GM23248 (cell line): ENCODE data around the gene TPP1. TPM values are rescaled to one million over a fixed set of nuclear protein-coding genes. Genes with fewer than 3 reads are reported as not detected.

Source experiments
- DNase-seq: peaks from one replicate; pipeline ENCODE4 v3.0.0-alpha.2; 2015
- H2AFZ ChIP-seq: fragments of 200-600 bp; sonication (generic); 2 replicates; pipeline ENCODE4 v1.6.1; 2016; ENCODE audit warnings: antibody characterized with exemption
- H3F3A ChIP-seq: fragments of 200-600 bp; sonication (generic); 2 replicates; pipeline ENCODE4 v1.6.1; 2016; ENCODE audit warnings: mild to moderate bottlenecking, antibody characterized with exemption, mixed run types; ENCODE audit not compliant: insufficient read depth
- H3K27ac ChIP-seq: fragments of 200-600 bp; sonication (generic); 2 replicates; pipeline ENCODE4 v1.5.1; 2016; ENCODE audit warnings: mild to moderate bottlenecking
- H3K27me3 ChIP-seq: fragments of 200-600 bp; sonication (generic); replicated peaks from 2 replicates; pipeline ENCODE4 v1.6.1; 2016; ENCODE audit warnings: mild to moderate bottlenecking; ENCODE audit not compliant: insufficient read depth
- H3K36me3 ChIP-seq: fragments of 200-600 bp; sonication (generic); 2 replicates; pipeline ENCODE4 v1.6.1; 2016; ENCODE audit warnings: low read depth, mild to moderate bottlenecking
- H3K4me1 ChIP-seq: fragments of 200-600 bp; sonication (generic); 2 replicates; pipeline ENCODE4 v1.6.1; 2016; ENCODE audit warnings: mild to moderate bottlenecking; ENCODE audit not compliant: insufficient read depth
- H3K4me2 ChIP-seq: fragments of 200-600 bp; sonication (generic); one replicate; pipeline ENCODE4 v1.6.1; 2016; ENCODE audit warnings: mild to moderate bottlenecking; ENCODE audit not compliant: unreplicated experiment
- H3K4me3 ChIP-seq: fragments of 200-600 bp; sonication (generic); 2 replicates; pipeline ENCODE4 v1.5.1; 2016; ENCODE audit warnings: mild to moderate bottlenecking
- H3K79me2 ChIP-seq: fragments of 200-600 bp; sonication (generic); 2 replicates; pipeline ENCODE4 v1.6.1; 2016; ENCODE audit warnings: mild to moderate bottlenecking; ENCODE audit not compliant: insufficient read depth
- H3K9ac ChIP-seq: fragments of 200-600 bp; sonication (generic); 2 replicates; pipeline ENCODE4 v1.6.1; 2016; ENCODE audit warnings: mild to moderate bottlenecking
- H3K9me2 ChIP-seq: fragments of 200-600 bp; sonication (generic); 2 replicates; pipeline ENCODE4 v1.6.1; 2016; ENCODE audit warnings: mixed run types, mild to moderate bottlenecking, moderate library complexity; ENCODE audit not compliant: insufficient read depth
- H3K9me3 ChIP-seq: fragments of 200-600 bp; sonication (generic); one replicate; pipeline ENCODE4 v1.6.1; 2017; ENCODE audit warnings: low read depth
- H4K20me1 ChIP-seq: fragments of 200-600 bp; sonication (generic); 2 replicates; pipeline ENCODE4 v1.6.0; 2016; ENCODE audit not compliant: insufficient read depth
- EZH2 ChIP-seq: fragments of 200-600 bp; sonication (generic); IDR thresholded peaks from 2 replicates; pipeline ENCODE4 v1.6.1; 2018; ENCODE audit warnings: antibody characterized with exemption, mild to moderate bottlenecking; ENCODE audit not compliant: insufficient read depth, poor library complexity, severe bottlenecking
- EZH2phosphoT487 ChIP-seq: fragments of 200-600 bp; sonication (generic); IDR thresholded peaks from 2 replicates; pipeline ENCODE4 v1.6.1; 2018; ENCODE audit warnings: antibody characterized with exemption, moderate library complexity, mild to moderate bottlenecking, low read depth; ENCODE audit not compliant: insufficient read depth
- WGBS, 2 experiments: methylation state at CpG; one replicate each; pipeline ENCODE4 v1.1.6; 2015 to 2017; ENCODE audit warnings: low lambda C conversion rate in 2 of 2, low coverage in 1 of 2; ENCODE audit errors: missing lambda C conversion rate in 2 of 2; 5-methylcytosine and 5-hydroxymethylcytosine counted together
- in situ Hi-C: fragments of 300-500 bp; cut with MboI; formaldehyde crosslinking; loops from 2 replicates; pipeline ENCODE4 v1.15.0; 2020
- polyA plus RNA-seq: library from polyadenylated mRNA; unstranded; fragments of >200 nt; fragmentation: Nextera tagmentation; extraction: Ambion mirVana; gene quantifications from 2 replicates; pipeline ENCODE4 v1.2.1, GENCODE V29; 2016
- total RNA-seq: library from RNA; depleted of rRNA; stranded (reverse); fragments of >200 nt; shearing (Covaris generic); gene quantifications from 2 replicates; pipeline ENCODE4 v1.2.3, GENCODE V29; 2014

Gene TPP1
- total and polyA plus RNA-seq, 2 experiments from 2014 or later: 37.6 to 66.3 TPM

DNA sequence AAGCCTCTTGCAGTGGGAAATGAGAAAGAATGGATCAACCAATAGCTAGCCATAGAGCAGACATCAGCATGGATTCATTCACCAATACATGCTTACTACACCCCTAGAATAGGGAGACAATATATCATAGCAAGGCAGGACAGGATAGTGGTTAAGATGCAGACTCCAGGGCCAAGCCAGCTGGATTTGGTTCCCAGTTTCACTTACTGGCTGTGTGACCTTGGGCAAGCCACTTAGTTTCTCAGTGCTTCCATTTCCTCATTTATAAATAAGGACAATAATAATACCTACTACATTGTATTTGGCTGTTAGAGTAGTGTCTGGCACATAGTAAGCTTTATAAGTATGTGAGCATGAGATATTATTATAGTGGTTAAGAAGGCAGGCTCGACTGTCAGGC, 29.3 kb upstream of the TPP1 start:
- Histone ChIP-seq H2AFZ (no peak overlapping the region), H3K9ac (no peak overlapping the region), H3K4me2 (no peak overlapping the region), H3K27ac (no peak overlapping the region), H3K9me2 (no peaks in the 10 kb centered on the region), H3K79me2 (no peaks in the 10 kb centered on the region), H3K36me3 (no peaks in the 10 kb centered on the region), H3K27me3 (no peaks in the 10 kb centered on the region), H4K20me1 (no peaks in the 10 kb centered on the region), H3F3A (peaks cover 23% of the 10 kb centered on the region), H3K9me3 (no peaks in the 10 kb centered on the region), H3K4me3 (no peak overlapping the region), H3K4me1 (peaks cover 23% of the 10 kb centered on the region)
- DNase-seq: no peak
- WGBS, 2 experiments: 17 to 18% methylated on average over 1 of the region's 1 CpG
- in situ Hi-C loops: no loop called here
- TF ChIP-seq EZH2: no peak

DNA sequence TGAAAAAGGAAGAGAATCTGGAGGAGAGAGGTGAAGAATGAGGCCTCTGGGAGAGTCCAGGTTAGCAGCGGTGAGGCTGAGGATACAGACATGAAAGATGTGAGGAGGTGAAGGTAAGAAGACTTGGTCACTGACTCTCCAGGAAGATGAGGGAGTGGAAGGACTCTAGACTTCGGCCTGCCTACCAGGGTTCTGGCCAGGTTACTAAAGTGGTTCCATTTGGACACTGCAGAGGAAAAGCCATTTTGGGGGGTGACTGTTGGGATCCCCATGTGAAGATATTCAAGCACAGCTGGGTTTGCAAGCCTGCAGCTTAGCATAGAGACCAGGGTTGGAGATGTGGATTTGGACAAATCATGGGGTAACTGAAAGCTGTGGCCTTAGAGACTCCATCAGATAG, 28.6 kb upstream of the TPP1 start:
- 0 out of 2 replicates have a peak overlapping the region, but pooled peaks have one; percentile 31 for H3K9ac ChIP-seq
- WGBS, 2 experiments: 92 to 100% methylated on average over 2 of the region's 2 CpGs
- in situ Hi-C loops: no loop called here

GRCh38 chr11:6646918-6647679, 27.9 kb upstream of the TPP1 start:
- peak; percentile 78 for DNase-seq
- H3F3A ChIP-seq: peaks cover 18% of the 10 kb centered on the region; the same call in 1 of the 2 replicates
- 16 to 19% methylated on average over 9 of the region's 9 CpGs for WGBS, 2 experiments
- H3K9me2 ChIP-seq: no peaks in the 10 kb centered on the region
- H3K4me2 ChIP-seq: peak overlapping the region; percentile 66
- H3K9ac ChIP-seq: peak overlapping the region; percentile 31
- H3K36me3 ChIP-seq: no peaks in the 10 kb centered on the region
- TF ChIP-seq EZH2phosphoT487 (no peak), EZH2 (no peak)
- H3K79me2 ChIP-seq: no peaks in the 10 kb centered on the region
- peak overlapping the region; percentile 50; the same call in 1 of the 2 replicates for H3K4me3 ChIP-seq
- H4K20me1 ChIP-seq: no peaks in the 10 kb centered on the region
- H3K27me3 ChIP-seq: no peaks in the 10 kb centered on the region
- H3K4me1 ChIP-seq: peaks cover 23% of the 10 kb centered on the region
- H2AFZ ChIP-seq: peak overlapping the region; percentile 76
- in situ Hi-C loops: no loop called here
- peak overlapping the region; percentile 39 for H3K27ac ChIP-seq
- H3K9me3 ChIP-seq: no peaks in the 10 kb centered on the region

More for the DNA sequence above, 28.6 kb upstream of the TPP1 start:
- Histone ChIP-seq H2AFZ (peak overlapping the region; percentile 76), H3K4me3 (no peak overlapping the region), H3K27ac (peak overlapping the region; percentile 39), H3K79me2 (no peaks in the 10 kb centered on the region), H4K20me1 (no peaks in the 10 kb centered on the region), H3F3A (peaks cover 18% of the 10 kb centered on the region; the same call in 1 of the 2 replicates), H3K9me3 (no peaks in the 10 kb centered on the region), H3K4me1 (peaks cover 23% of the 10 kb centered on the region), H3K9me2 (no peaks in the 10 kb centered on the region), H3K27me3 (no peaks in the 10 kb centered on the region), H3K4me2 (peak overlapping the region; percentile 66), H3K36me3 (no peaks in the 10 kb centered on the region)
- DNase-seq: no peak
- TF ChIP-seq EZH2: no peak
- no peak for TF ChIP-seq EZH2phosphoT487

DNA sequence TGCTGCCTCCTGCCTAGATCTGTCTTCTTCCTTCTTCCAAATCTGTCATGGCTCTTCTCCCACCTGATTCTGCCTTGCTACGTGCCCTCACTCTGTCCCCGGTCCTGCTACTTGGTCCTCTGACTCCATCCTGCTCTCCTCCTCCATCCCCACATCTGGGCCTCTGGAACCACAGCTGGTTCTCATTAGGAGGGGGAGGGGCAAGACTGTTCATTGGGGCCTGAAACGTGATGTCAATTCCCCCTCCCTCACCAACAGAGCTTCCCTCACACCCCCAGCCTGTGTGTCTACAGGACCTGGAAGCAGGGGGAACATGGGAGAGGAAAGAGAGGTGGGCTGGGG, 27.3 kb upstream of the TPP1 start:
- 5 to 7% methylated on average over 3 of the region's 3 CpGs for WGBS, 2 experiments
- Histone ChIP-seq H3K27me3 (no peaks in the 10 kb centered on the region), H3K27ac (peak overlapping the region; percentile 39)

More for the DNA sequence above, 27.3 kb upstream of the TPP1 start:
- TF ChIP-seq EZH2phosphoT487 (no peak), EZH2 (no peak)
- Histone ChIP-seq H3K4me2 (peak overlapping the region; percentile 66), H3K36me3 (no peaks in the 10 kb centered on the region), H2AFZ (peak overlapping the region; percentile 76), H3K4me1 (peaks cover 23% of the 10 kb centered on the region), H3F3A (peaks cover 18% of the 10 kb centered on the region; the same call in 1 of the 2 replicates), H3K79me2 (no peaks in the 10 kb centered on the region), H3K9me3 (no peaks in the 10 kb centered on the region), H4K20me1 (no peaks in the 10 kb centered on the region), H3K4me3 (peak overlapping the region; percentile 50), H3K9me2 (no peaks in the 10 kb centered on the region), H3K9ac (peak overlapping the region; percentile 31; the same call in 1 of the 2 replicates)
- peak; percentile 63 for DNase-seq
- in situ Hi-C loops: no loop called here
